Lung (tissue), 12 donors: ENCODE measurements around the gene YTHDC1. TPM values are rescaled to one million over a fixed set of nuclear protein-coding genes. Genes with fewer than 3 reads are reported as not detected.

Source experiments
- ATAC-seq: fragments of 200-7000 bp; cut with Tn5 transposase; one replicate; pipeline ENCODE4 v1.9.1; 2020; ENCODE audit warnings: moderate number of reproducible peaks; ENCODE audit not compliant: insufficient read depth, low FRiP score
- DNase-seq, 3 donors: peaks; one replicate each; pipeline ENCODE4 v3.0.0-alpha.2; 2013 to 2017
- H3K27ac ChIP-seq, 2 donors: one replicate each; pipeline ENCODE4 v1.5.1; 2013; ENCODE audit warnings: mild to moderate bottlenecking in 2 of 2, moderate library complexity in 2 of 2, control low read depth in 1 of 2, inconsistent platforms in 1 of 2, low read depth in 1 of 2, low read length in 1 of 2
- H3K27me3 ChIP-seq, 3 donors: one replicate each; pipeline ENCODE4 v1.5.1; 2013; ENCODE audit warnings: low read length in 2 of 3; ENCODE audit not compliant: control insufficient read depth in 3 of 3, insufficient read depth in 3 of 3
- H3K36me3 ChIP-seq, 4 donors: one replicate each; pipeline ENCODE4 v1.5.1; 2013; ENCODE audit warnings: low read length in 4 of 4, mild to moderate bottlenecking in 1 of 4, moderate library complexity in 1 of 4; ENCODE audit not compliant: control insufficient read depth in 4 of 4, insufficient read depth in 4 of 4
- H3K4me1 ChIP-seq, 5 donors: one replicate each; pipeline ENCODE4 v1.5.1; 2013; ENCODE audit warnings: low read length in 5 of 5, mild to moderate bottlenecking in 2 of 5, moderate library complexity in 1 of 5; ENCODE audit not compliant: control insufficient read depth in 5 of 5, insufficient read depth in 5 of 5
- H3K4me3 ChIP-seq: one replicate; pipeline ENCODE4 v1.5.1; 2013; ENCODE audit warnings: mild to moderate bottlenecking, control low read depth, moderate library complexity
- H3K9ac ChIP-seq, 2 donors: one replicate each; pipeline ENCODE4 v1.5.1; 2013; ENCODE audit warnings: low read length in 2 of 2, control low read depth in 1 of 2; ENCODE audit not compliant: insufficient read depth in 1 of 2
- H3K9me3 ChIP-seq, 4 donors: one replicate each; pipeline ENCODE4 v1.5.1; 2013; ENCODE audit warnings: low read length in 3 of 4, mild to moderate bottlenecking in 1 of 4, moderate library complexity in 1 of 4; ENCODE audit not compliant: control insufficient read depth in 4 of 4, insufficient read depth in 3 of 4
- CTCF ChIP-seq: IDR thresholded peaks from 2 replicates; pipeline ENCODE4 v1.5.1; 2012; ENCODE audit warnings: mild to moderate bottlenecking; ENCODE audit errors: control extremely low read depth, extremely low read depth
- WGBS, 2 donors: extraction: QIAGEN DNeasy Blood & Tissue Kit; methylation state at CpG; one replicate each; pipeline ENCODE4 v1.1.7; 2013; 5-methylcytosine and 5-hydroxymethylcytosine counted together
- polyA plus RNA-seq, 2 donors: library from polyadenylated mRNA; stranded (reverse); fragments of 200-250 nt; gene quantifications; one replicate each; pipeline ENCODE4 v1.2.1, GENCODE V29; 2013
- total RNA-seq, 2 donors: library from RNA; depleted of rRNA in 1 of 2; stranded (reverse); fragments of >200 nt in 1 of 2; gene quantifications; one replicate each; pipeline ENCODE4 v1.2.1, GENCODE V29; 2014 to 2021
- donor health status: control.
- donor health status: control.
- donor health status: Bipolar disorder and iron deficiency.
- donor health status: healthy.
- donor health status: DM: yes; HTN: yes; CAD: no.

YTHDC1 gene
- total and polyA plus RNA-seq, 4 donors, result 37.4 to 207 (median 49.2) TPM

DNA sequence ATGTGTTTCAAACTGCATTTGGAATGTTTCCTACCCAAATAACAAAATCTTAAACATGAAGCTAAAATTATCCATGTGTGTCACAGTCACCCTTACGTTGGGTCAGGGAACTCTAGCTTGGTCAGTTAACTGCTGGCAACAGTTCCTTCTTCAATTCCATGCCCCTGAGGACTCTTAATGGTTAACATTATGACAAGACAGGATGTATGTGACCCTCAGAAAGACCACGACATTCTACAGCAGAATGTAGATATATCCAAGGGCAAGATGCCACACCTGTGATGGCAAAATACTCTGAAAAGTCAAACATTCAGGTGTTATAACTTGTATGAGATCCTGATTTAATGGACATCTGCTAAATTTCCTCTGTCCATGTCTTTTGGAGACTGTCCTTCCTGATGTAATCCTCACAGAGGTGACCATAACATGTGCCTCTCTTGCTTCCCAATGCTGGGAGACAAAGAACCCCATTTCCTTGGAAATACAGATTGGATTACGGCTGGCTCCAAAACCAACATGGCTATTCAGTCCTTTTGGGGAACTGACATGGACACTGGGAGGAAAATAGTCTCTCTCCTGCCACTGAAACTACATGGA lies 39.1 kb downstream of the YTHDC1 start:
- ATAC-seq, result no peak
- no peaks in the 10 kb centered on the region for H3K9me3 ChIP-seq
- peaks cover 6 to 19% (median 12%) of the 10 kb centered on the region in 4 donors for H3K36me3 ChIP-seq
- no peak overlapping the region for H3K27ac ChIP-seq
- H3K27me3 ChIP-seq, result no peaks in the 10 kb centered on the region
- no peaks in the 10 kb centered on the region for H3K4me1 ChIP-seq
- H3K9ac ChIP-seq, result no peak overlapping the region
- 75 to 79% methylated on average over 3 of the region's 3 CpGs for WGBS, 2 donors
- DNase-seq, result no peak
- H3K4me3 ChIP-seq, result no peak overlapping the region
- TF ChIP-seq CTCF, result no peak

DNA sequence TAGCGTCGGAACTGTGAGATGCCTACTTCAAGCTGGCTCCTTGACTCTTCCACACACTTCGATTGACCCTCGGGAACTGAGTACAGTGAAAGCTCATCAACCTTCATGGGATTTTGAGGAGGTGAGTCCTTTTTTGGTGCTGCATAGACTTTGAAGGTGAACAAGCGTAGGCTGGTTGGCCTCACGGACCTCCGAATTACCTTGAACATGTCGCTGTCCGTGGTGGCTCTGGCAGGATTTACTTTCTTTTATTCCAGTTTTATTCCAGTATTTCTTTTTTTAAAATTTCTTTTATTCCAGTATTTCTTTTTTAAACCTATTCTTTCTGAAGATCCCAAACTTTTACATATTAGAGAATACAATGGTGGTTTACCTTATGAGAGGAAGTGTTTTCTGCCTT lies 45.2 kb downstream of the YTHDC1 start:
- no peak for TF ChIP-seq CTCF
- ATAC-seq (no peak), DNase-seq (no peak)
- Histone ChIP-seq H3K9me3 (no peaks in the 10 kb centered on the region), H3K36me3 (no peaks in the 10 kb centered on the region), H3K4me3 (no peak overlapping the region), H3K4me1 (no peaks in the 10 kb centered on the region), H3K27ac (no peak overlapping the region), H3K9ac (no peak overlapping the region), H3K27me3 (no peaks in the 10 kb centered on the region)
- 91 to 93% methylated on average over 9 of the region's 9 CpGs for WGBS, 2 donors

GRCh38 chr4:68299492-68300457 lies 50.1 kb downstream of the YTHDC1 start:
- ATAC-seq (no peak), DNase-seq (no peak)
- Histone ChIP-seq H3K27ac (no peak overlapping the region), H3K9me3 (peaks cover 0 to 2% (median 0%) of the 10 kb centered on the region in 4 donors), H3K9ac (no peak overlapping the region), H3K27me3 (no peaks in the 10 kb centered on the region), H3K4me1 (no peaks in the 10 kb centered on the region), H3K36me3 (no peaks in the 10 kb centered on the region), H3K4me3 (no peak overlapping the region)
- TF ChIP-seq CTCF, result no peak
- 79 to 85% methylated on average over 9 of the region's 9 CpGs for WGBS, 2 donors
